ENCODE results near the gene PLAC9.

The PLAC9 gene

DNA sequence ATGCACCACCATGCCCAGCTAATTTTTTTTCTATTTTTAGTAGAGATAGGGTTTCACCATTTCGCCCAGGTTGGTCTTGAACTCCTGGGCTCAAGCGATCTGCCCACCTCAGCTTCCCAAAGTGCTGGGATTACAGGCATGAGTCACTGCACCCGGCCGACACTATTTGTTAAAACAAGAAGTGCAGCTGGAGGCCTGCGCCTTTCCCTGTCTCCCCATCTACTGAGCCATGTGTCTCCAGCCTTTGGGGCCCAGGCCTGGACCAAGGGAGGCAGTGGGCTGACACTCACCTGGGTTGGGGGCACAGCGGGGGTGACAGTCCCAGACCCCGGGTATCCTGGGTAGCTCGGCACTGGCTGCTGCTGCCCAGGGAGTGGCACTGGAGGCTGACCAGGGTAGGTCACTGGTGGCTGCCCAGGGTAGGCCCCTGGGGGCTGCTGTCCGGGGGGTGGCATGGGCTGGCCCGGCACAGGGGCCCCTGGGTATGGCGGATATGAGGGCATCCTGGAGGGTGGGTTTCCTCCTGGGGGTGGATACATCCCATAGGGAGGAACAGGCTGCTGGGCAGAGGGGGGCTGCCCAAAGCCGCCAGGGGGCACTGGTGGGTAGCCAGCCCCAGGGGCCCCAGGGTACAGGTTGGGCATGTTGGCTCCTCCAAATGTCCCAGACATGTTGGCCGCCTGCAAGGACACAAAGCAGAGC, 36.3 kb downstream of the PLAC9 start:
- DNase-seq (ENCODE audit: low read depth, low spot score) = no peak
- TF ChIP-seq, protein P1, sequence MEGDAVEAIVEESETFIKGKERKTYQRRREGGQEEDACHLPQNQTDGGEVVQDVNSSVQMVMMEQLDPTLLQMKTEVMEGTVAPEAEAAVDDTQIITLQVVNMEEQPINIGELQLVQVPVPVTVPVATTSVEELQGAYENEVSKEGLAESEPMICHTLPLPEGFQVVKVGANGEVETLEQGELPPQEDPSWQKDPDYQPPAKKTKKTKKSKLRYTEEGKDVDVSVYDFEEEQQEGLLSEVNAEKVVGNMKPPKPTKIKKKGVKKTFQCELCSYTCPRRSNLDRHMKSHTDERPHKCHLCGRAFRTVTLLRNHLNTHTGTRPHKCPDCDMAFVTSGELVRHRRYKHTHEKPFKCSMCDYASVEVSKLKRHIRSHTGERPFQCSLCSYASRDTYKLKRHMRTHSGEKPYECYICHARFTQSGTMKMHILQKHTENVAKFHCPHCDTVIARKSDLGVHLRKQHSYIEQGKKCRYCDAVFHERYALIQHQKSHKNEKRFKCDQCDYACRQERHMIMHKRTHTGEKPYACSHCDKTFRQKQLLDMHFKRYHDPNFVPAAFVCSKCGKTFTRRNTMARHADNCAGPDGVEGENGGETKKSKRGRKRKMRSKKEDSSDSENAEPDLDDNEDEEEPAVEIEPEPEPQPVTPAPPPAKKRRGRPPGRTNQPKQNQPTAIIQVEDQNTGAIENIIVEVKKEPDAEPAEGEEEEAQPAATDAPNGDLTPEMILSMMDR (IDR thresholded peaks at IDR 0.05; ENCODE audit: insufficient read depth, low read length, missing control alignments) = no peak
- POLR2A ChIA-PET = no interaction called here
- CTCF ChIA-PET = interaction anchor here (1.5 to 2.7 kb wide), 2 partner anchors 10 to 11 kb away, joined by 3 to 17 read pairs; no protein-coding TSS in a partner anchor
- H3K4me3 ChIP-seq (ENCODE audit: low read depth, low read length) = no peak overlapping the region

DNA sequence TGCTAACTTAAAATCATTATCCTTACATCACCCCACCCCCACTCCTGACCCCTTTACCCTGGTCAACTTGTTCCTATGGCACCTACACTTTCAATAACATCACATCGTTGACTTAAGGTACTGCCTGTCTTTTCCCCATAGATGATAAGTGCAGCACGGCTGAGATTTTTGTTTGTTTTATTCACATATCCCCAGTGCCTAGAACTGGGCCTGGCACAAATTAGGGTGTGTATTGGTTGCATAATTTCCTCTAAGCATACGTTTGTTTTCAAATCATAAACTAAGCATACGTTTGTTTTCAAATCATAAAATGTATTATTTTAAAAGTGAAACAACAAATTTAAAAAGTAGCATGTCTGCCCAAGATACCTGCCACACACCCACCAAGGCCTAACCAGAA, 37.5 kb downstream of the PLAC9 start:
- no peak overlapping the region for H3K4me3 ChIP-seq (ENCODE audit: low read depth, low read length)
- TF ChIP-seq, protein P1 (IDR thresholded peaks at IDR 0.05; ENCODE audit: insufficient read depth, low read length, missing control alignments) = no peak
- ChIA-PET CTCF (no interaction called here), POLR2A (no interaction called here)
- DNase-seq (ENCODE audit: low read depth, low spot score) = no peak

DNA sequence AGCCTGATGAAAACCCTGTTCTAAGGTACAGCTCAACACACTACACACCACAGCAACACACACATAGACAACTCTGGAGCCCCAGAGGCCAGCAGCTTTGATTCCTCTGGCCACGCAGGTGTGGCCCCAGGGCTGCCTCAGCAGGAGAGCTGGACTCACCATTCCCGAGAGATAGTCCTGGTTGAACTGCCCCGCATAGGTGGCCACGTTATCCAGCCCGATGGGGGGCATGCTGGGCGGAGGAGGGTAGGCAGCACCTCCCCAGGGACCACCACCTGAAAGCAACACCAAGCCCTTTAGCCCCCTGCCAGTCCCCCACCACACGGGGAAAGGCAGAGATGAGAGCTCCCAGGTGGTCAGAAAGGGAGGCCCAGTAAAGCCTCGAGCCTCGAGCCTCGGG, 38.1 kb downstream of the PLAC9 start:
- POLR2A ChIA-PET = no interaction called here
- DNase-seq (ENCODE audit: low read depth, low spot score) = no peak
- TF ChIP-seq, protein P1 (IDR thresholded peaks at IDR 0.05; ENCODE audit: insufficient read depth, low read length, missing control alignments) = no peak
- CTCF ChIA-PET = no interaction called here
- no peak overlapping the region for H3K4me3 ChIP-seq (ENCODE audit: low read depth, low read length)

DNA sequence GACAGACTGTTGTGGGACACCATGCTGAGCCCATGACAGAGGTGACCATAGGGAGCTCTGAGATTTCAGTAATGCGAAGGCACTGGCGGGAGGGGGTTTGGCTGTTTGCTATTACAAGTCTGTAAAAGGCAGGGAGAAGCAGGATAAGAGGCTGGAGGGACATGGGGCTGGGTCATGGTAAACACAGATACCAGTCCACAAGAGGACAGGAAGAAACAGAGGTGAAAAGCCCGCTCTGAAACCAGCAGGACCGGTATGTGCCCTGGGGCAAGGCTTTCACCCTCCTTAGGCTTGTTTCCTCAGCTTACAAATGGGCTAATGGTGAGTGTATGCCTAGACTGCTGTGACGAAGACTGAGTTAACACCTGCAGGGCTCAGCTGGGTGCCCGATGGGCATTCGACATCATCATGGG, 38.7 kb downstream of the PLAC9 start:
- no peak for DNase-seq (ENCODE audit: low read depth, low spot score)
- CTCF ChIA-PET = interaction anchor here (0.8 kb wide), 1 partner anchor 27 kb away, joined by 3 read pairs; no protein-coding TSS in a partner anchor
- TF ChIP-seq, protein P1 (IDR thresholded peaks at IDR 0.05; ENCODE audit: insufficient read depth, low read length, missing control alignments) = no peak
- POLR2A ChIA-PET = no interaction called here
- H3K4me3 ChIP-seq (ENCODE audit: low read depth, low read length) = no peak overlapping the region

DNA sequence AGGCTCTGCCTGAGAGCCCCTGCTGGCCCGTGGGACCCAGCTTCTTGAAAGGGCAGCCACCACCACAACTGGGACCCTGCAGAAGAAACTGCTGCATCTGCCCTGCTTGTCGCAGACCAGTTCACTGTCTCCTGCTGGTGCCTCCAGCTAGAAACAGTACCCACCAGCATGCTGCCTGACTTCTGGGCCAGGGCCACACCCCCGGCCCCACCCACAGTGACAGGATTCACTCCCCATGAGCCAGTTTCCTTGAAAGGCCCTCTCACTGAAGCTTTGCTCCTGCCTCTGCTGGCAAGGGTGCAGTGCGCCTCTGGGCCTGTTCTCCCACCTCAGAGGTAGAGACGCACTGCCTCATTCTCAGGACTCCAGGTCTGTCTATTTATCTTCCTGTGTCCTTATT, 40.4 kb downstream of the PLAC9 start:
- TF ChIP-seq, protein P1 (IDR thresholded peaks at IDR 0.05; ENCODE audit: insufficient read depth, low read length, missing control alignments) = no peak
- ChIA-PET POLR2A (no interaction called here), CTCF (no interaction called here)
- no peak overlapping the region for H3K4me3 ChIP-seq (ENCODE audit: low read depth, low read length)
- no peak for DNase-seq (ENCODE audit: low read depth, low spot score)

DNA sequence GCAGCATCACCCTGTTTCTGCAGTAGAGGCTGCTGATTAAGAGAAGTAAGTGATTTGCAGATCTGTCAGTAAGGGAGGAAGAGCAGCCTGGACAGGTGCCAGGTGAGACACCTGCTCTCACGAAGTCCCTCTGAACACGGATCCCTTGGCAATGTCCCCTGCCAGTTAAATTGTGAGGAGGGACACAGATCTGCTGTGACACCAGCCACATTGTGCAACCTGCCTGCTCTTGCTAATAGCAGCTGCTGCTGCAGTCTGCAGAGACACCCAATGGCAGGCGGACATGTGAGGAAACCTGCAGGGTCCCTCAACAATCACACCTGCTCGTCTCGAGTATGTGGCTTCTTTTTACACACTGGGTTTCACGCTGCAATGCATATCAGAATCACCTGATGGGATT, 40.9 kb downstream of the PLAC9 start:
- H3K4me3 ChIP-seq (ENCODE audit: low read depth, low read length) = no peak overlapping the region
- ChIA-PET POLR2A (no interaction called here), CTCF (no interaction called here)
- DNase-seq (ENCODE audit: low read depth, low spot score) = no peak
- TF ChIP-seq, protein P1 (IDR thresholded peaks at IDR 0.05; ENCODE audit: insufficient read depth, low read length, missing control alignments) = no peak
